Thyroid gland (tissue), 4 donors: ENCODE measurements around the gene IDS. TPM values are rescaled to one million over a fixed set of nuclear protein-coding genes. Genes with fewer than 3 reads are reported as not detected.

Experiments used
- DNase-seq, 2 donors: peaks; one replicate each; pipeline ENCODE4 v3.0.0-alpha.2; 2019
- H3K27ac ChIP-seq, 3 donors: fragments of 200-600 bp; sonication (generic); 1 replicate in 2 of 3; 2 replicates in 1 of 3; pipeline ENCODE4 v1.5.1; 2016 to 2019; ENCODE audit warnings: mild to moderate bottlenecking in 1 of 3, moderate library complexity in 1 of 3
- H3K27me3 ChIP-seq: fragments of 200-600 bp; sonication (generic); one replicate; pipeline ENCODE4 v1.5.1; 2019
- H3K36me3 ChIP-seq, 2 donors: fragments of 200-600 bp; sonication (generic); one replicate each; pipeline ENCODE4 v1.5.1; 2016 to 2019
- H3K4me1 ChIP-seq, 2 donors: fragments of 200-600 bp; sonication (generic); one replicate each; pipeline ENCODE4 v1.5.1; 2017 to 2019
- H3K4me3 ChIP-seq, 3 donors: fragments of 200-600 bp; sonication (generic); replicated peaks in 1 of 3; 1 replicate in 2 of 3; 2 replicates in 1 of 3; pipeline ENCODE4 v1.5.1; 2016; ENCODE audit warnings: mild to moderate bottlenecking in 1 of 3
- H3K9me3 ChIP-seq: fragments of 200-600 bp; sonication (generic); one replicate; pipeline ENCODE4 v1.5.1; 2017
- CTCF ChIP-seq, 6 experiments: fragments of 200-600 bp in 3 of 6; fragments of 450-650 bp in 3 of 6; sonication (generic) in 3 of 6; IDR thresholded peaks; one replicate each; pipeline ENCODE4 v1.5.1; 2016 to 2019; ENCODE audit warnings: antibody characterized with exemption in 6 of 6, mild to moderate bottlenecking in 2 of 6, inconsistent platforms in 1 of 6, moderate library complexity in 1 of 6
- POLR2A ChIP-seq, 2 donors: fragments of 450-650 bp; IDR thresholded peaks; one replicate each; pipeline ENCODE4 v1.6.1; 2017; ENCODE audit warnings: antibody characterized with exemption in 2 of 2, mild to moderate bottlenecking in 2 of 2, moderate library complexity in 1 of 2
- WGBS, 2 donors: methylation state at CpG; one replicate each; pipeline ENCODE4 v1.1.5; 2017; 5-methylcytosine and 5-hydroxymethylcytosine counted together
- intact Hi-C: fragments of 100-400 bp; cut with DNase I; formaldehyde crosslinking; loops from one replicate; pipeline ENCODE4 v1.15.1; 2023
- total RNA-seq, 4 donors: library from RNA; depleted of rRNA; stranded (reverse); fragments of >200 nt; gene quantifications; one replicate each; pipeline ENCODE4 v1.2.3, GENCODE V29; 2016

Gene IDS
- total RNA-seq, 4 donors from 2014 or later = 76.8 to 88.6 (median 83.9) TPM

- no peak overlapping the region for H3K27ac ChIP-seq
- no peak overlapping the region for H3K4me3 ChIP-seq
- WGBS, 2 donors = 74 to 76% methylated on average over 5 of the region's 5 CpGs
- H3K27me3 ChIP-seq = no peaks in the 10 kb centered on the region
- intact Hi-C loops = no loop called here
- DNase-seq = no peak
- H3K4me1 ChIP-seq = no peaks in the 10 kb centered on the region
- H3K9me3 ChIP-seq = no peaks in the 10 kb centered on the region
- TF ChIP-seq POLR2A (IDR thresholded peaks at IDR 0.05) = no peak
- no peak for TF ChIP-seq CTCF (IDR thresholded peaks at IDR 0.05)
- H3K36me3 ChIP-seq = no peaks in the 10 kb centered on the region
Measured at GRCh38 chrX:149511081-149511480, 6.0 kb upstream of the IDS start.

- intact Hi-C loops = no loop called here
- Histone ChIP-seq H3K4me3 (no peak overlapping the region), H3K27me3 (no peaks in the 10 kb centered on the region), H3K27ac (no peak overlapping the region), H3K36me3 (no peaks in the 10 kb centered on the region), H3K9me3 (no peaks in the 10 kb centered on the region), H3K4me1 (peaks cover 0 to 4% of the 10 kb centered on the region in 2 donors)
- 22 to 28% methylated on average over 4 of the region's 4 CpGs for WGBS, 2 donors
- TF ChIP-seq CTCF (IDR thresholded peaks at IDR 0.05) (peak in 4 of 6 experiments; percentile 15 to 39 (median 32)), POLR2A (IDR thresholded peaks at IDR 0.05) (no peak)
- peak; percentile 36 to 50 for DNase-seq
Measured at GRCh38 chrX:149510386-149510785, 5.3 kb upstream of the IDS start.

DNA sequence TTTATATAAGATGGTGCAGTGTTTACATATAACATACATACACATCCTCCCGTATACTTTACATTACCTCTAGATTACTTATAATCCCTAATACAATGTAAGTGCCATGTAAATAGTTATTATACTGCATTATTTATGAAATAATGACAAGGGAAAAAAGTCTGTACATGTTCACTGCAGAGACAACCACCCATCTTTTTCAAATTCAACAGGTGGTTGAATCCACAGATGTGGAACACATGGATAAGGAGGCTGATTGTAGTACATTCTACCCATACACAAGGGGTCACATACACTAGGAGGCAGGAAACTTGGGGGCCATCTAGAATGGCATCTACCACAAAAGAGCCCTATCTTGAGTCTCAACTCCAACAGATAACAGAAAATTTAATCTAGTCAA is 3.4 kb upstream of the IDS start:
- WGBS, 2 donors = 63 to 83% methylated on average over 1 of the region's 1 CpG
- no peak for DNase-seq
- H3K4me3 ChIP-seq = no peak overlapping the region
- intact Hi-C loops = no loop called here
- H3K27me3 ChIP-seq = no peaks in the 10 kb centered on the region
- no peaks in the 10 kb centered on the region for H3K36me3 ChIP-seq
- no peaks in the 10 kb centered on the region for H3K9me3 ChIP-seq
- H3K4me1 ChIP-seq = peaks cover 0 to 7% of the 10 kb centered on the region in 2 donors
- no peak overlapping the region for H3K27ac ChIP-seq
- TF ChIP-seq CTCF (IDR thresholded peaks at IDR 0.05) = no peak
- no peak for TF ChIP-seq POLR2A (IDR thresholded peaks at IDR 0.05)

DNA sequence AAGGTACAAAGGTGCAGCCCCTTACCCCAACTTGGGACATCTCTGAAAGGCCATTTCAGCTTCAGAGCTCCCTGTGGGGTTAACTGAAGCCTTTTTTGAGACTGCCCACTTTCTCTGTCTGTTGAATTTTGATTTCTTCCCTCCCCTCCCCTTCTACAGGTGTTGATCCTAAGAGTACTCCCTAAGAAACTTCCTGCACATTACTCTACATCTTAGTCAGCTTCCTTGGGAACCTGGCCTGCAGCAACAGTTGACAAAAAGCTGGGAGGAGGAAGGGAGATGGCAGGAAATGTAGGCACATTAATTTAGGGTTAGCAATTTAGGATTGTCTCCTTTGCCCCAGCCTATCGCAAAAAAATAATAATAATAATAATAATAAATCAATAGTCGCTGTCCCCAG is 1.2 kb upstream of the IDS start:
- DNase-seq = no peak
- WGBS, 2 donors = 95 to 96% methylated on average over 2 of the region's 2 CpGs
- no peaks in the 10 kb centered on the region for H3K27me3 ChIP-seq
- H3K4me1 ChIP-seq = peaks cover 0 to 7% of the 10 kb centered on the region in 2 donors
- no peak overlapping the region for H3K27ac ChIP-seq
- intact Hi-C loops = no loop called here
- H3K36me3 ChIP-seq = no peaks in the 10 kb centered on the region
- TF ChIP-seq CTCF (IDR thresholded peaks at IDR 0.05) (no peak), POLR2A (IDR thresholded peaks at IDR 0.05) (no peak)
- H3K9me3 ChIP-seq = no peaks in the 10 kb centered on the region
- no peak overlapping the region for H3K4me3 ChIP-seq

DNA sequence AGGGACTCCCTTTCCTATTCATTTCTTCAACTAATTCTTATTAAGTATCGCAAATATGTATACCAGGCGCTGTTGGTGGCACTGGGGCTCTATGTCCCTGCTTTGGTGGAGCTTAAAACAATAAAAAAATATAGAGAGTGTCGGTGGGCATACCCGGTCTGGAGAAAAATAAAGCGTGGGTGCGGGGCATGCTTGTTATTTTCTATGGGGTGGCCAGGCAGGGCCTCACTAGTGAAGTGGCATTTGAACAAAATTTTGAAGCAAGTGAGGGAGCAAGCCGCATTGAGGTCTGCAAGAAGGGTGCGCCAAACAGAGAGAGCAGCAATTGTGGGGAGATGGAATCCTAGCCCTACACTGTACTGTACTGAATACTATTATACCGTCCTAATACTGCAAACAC is 565 bp upstream of the IDS start:
- Histone ChIP-seq H3K4me1 (peaks cover 0 to 7% of the 10 kb centered on the region in 2 donors), H3K36me3 (no peaks in the 10 kb centered on the region), H3K27ac (peak overlapping the region in 2 of 3 donors; percentile 71 to 82), H3K4me3 (peak overlapping the region in 1 of 3 donors; percentile 52), H3K9me3 (no peaks in the 10 kb centered on the region), H3K27me3 (no peaks in the 10 kb centered on the region)
- no peak for DNase-seq
- WGBS, 2 donors = 82 to 86% methylated on average over 9 of the region's 9 CpGs
- TF ChIP-seq CTCF (IDR thresholded peaks at IDR 0.05) = no peak
- no peak for TF ChIP-seq POLR2A (IDR thresholded peaks at IDR 0.05)
- intact Hi-C loops = no loop called here
